HG03108 (cell line): ENCODE results near the gene GNAT3.

Experiments used
- ATAC-seq: cut with Tn5 transposase; IDR thresholded peaks from one replicate; pipeline ENCODE4 v1.9.1; 2021; ENCODE audit warnings: moderate library complexity; ENCODE audit not compliant: unreplicated experiment

GNAT3 gene

GRCh38 chr7:80428161-80429054 is 83.5 kb downstream of the GNAT3 start:
- ATAC-seq, result no peak

GRCh38 chr7:80427218-80427617 is 84.6 kb downstream of the GNAT3 start:
- no peak for ATAC-seq

- ATAC-seq, result no peak
Observed at GRCh38 chr7:80420876-80421275, 91.0 kb downstream of the GNAT3 start.

GRCh38 chr7:80417211-80417793 is 94.6 kb downstream of the GNAT3 start:
- no peak for ATAC-seq

- no peak for ATAC-seq
Observed at GRCh38 chr7:80415522-80415921, 96.3 kb downstream of the GNAT3 start.

GRCh38 chr7:80415114-80415513 is 96.8 kb downstream of the GNAT3 start:
- ATAC-seq, result no peak

- no peak for ATAC-seq
Observed at GRCh38 chr7:80414331-80414730, 97.5 kb downstream of the GNAT3 start.

- ATAC-seq, result no peak
Observed at GRCh38 chr7:80413383-80413945, 98.4 kb downstream of the GNAT3 start.

- no peak for ATAC-seq
Observed at GRCh38 chr7:80412842-80413241, 99.0 kb downstream of the GNAT3 start.

- ATAC-seq, result no peak
Observed at GRCh38 chr7:80411621-80412020, 100.2 kb downstream of the GNAT3 start.

- ATAC-seq, result no peak
Observed at GRCh38 chr7:80410081-80410480, 101.8 kb downstream of the GNAT3 start.
